Heart left ventricle (tissue), 13 donors: ENCODE data around the gene TRAF4.

Experiments used
- POLR2A ChIP-seq, 2 donors: fragments of 450-650 bp; IDR thresholded peaks; one replicate each; pipeline ENCODE4 v1.6.1; 2017; ENCODE audit warnings: antibody characterized with exemption in 2 of 2, mild to moderate bottlenecking in 2 of 2, moderate library complexity in 2 of 2
- TF ChIP-seq, protein P1 (sequence below), 12 donors: fragments of 200-600 bp; sonication (generic) in 4 of 12; IDR thresholded peaks; one replicate each; pipeline versions ENCODE4 v1.5.0 to v1.8.0; 2018 to 2022; ENCODE audit warnings: antibody characterized with exemption in 12 of 12, mild to moderate bottlenecking in 5 of 12
- donor health status: ischemic (EF 13 %, LVEDD 7.1; RV severe dilation, severe dysfunction).
- donor health status: DM: no; HTN: yes; CAD: no.
- donor health status: DM: no; HTN: no; CAD: no.
- donor health status: ischemic (EF 25% LVEDD 6.9; RV normal size, moderate dysfunction).
- donor health status: ischemic (EF 25% LVEDD 5.7; RV mildly dilated, moderate dysfunction).
- donor health status: ischemic (EF 35%, LVEDD 5.7; RV mildly dilated, moderate dysfunction).
- donor health status: nonischemic (EF 11% LVEDD 7.7; RV severe dilation, severe dysfunction).
- donor health status: DM: yes; HTN: yes; CAD: no.
- donor health status: PGD.
- donor health status: ischemic (EF 29% LVEDD 5.4; RV normal size, mild dysfunction).
- donor health status: nonischemic (EF 23%, LVEDD 6.1; RV moderate dilation, normal function).

DNA sequence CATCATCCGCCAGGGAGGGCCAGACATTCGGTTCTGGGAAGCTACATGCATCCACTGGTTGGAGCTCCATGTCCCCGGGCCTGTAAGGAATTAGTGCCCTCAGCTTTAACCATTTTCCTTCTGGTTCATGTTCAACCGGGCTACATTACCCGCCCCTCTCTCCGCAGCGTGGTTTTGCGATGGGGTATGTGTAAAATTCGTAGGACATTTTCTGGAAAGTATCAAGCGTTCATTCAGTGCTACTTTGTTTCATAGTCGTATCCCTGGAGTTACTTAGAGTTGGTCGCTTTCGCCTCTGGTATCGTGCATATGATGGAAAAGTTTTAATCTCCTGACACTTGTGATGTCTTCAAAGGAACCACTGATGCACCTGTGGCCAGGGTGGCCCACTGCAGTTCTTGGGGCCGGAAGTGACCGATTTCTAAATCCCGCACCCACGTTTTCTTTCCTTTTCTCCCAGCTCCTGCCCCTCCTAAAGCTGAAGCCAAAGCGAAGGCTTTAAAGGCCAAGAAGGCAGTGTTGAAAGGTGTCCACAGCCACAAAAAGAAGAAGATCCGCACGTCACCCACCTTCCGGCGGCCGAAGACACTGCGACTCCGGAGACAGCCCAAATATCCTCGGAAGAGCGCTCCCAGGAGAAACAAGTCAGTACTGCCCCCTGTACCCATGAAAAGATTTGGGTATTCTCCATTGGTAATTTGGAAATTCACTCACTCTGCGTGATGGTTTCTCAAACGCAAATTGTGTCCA is 23.4 kb upstream of the TRAF4 start:
- TF ChIP-seq POLR2A (IDR thresholded peaks at IDR 0.05): no peak
- TF ChIP-seq, protein P1, sequence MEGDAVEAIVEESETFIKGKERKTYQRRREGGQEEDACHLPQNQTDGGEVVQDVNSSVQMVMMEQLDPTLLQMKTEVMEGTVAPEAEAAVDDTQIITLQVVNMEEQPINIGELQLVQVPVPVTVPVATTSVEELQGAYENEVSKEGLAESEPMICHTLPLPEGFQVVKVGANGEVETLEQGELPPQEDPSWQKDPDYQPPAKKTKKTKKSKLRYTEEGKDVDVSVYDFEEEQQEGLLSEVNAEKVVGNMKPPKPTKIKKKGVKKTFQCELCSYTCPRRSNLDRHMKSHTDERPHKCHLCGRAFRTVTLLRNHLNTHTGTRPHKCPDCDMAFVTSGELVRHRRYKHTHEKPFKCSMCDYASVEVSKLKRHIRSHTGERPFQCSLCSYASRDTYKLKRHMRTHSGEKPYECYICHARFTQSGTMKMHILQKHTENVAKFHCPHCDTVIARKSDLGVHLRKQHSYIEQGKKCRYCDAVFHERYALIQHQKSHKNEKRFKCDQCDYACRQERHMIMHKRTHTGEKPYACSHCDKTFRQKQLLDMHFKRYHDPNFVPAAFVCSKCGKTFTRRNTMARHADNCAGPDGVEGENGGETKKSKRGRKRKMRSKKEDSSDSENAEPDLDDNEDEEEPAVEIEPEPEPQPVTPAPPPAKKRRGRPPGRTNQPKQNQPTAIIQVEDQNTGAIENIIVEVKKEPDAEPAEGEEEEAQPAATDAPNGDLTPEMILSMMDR (IDR thresholded peaks at IDR 0.05): no peak
